ENCODE measurements around the gene GPX4. TPM values are rescaled to one million over a fixed set of nuclear protein-coding genes. Genes with fewer than 3 reads are reported as not detected.

The GPX4 gene
- total and polyA plus RNA-seq, 2 of the 13 experiments (the other 11 are each of a cell fraction or from before 2014, with no cell fraction given): 535 to 613 TPM

- TF ChIP-seq HOMEZ (CRISPR knock-in tag; IDR thresholded peaks at IDR 0.05; ENCODE audit: low read depth) (no peak), ZNF607 (CRISPR knock-in tag; IDR thresholded peaks at IDR 0.05; ENCODE audit: borderline replicate concordance) (peak; percentile 83; the same call in 1 of the 2 replicates), RBM22 (optimal IDR thresholded peaks at IDR 0.05; ENCODE audit: low read length) (no peak), ZNF446 (CRISPR knock-in tag; IDR thresholded peaks at IDR 0.05) (peak; percentile 85; the same call in 1 of the 2 replicates), SOX13 (IDR thresholded peaks at IDR 0.05) (no peak; the same call in 1 of the 2 replicates), SOX13 (CRISPR knock-in tag; conservative IDR thresholded peaks at IDR 0.05 in 1 of 2, IDR thresholded peaks at IDR 0.05 in 1 of 2) (peak; percentile 13 to 93; a peak in 1 of 4 replicates), ZIK1 (CRISPR knock-in tag; IDR thresholded peaks at IDR 0.05; ENCODE audit: borderline replicate concordance, low read depth) (peak; percentile 90; the same call in 1 of the 2 replicates), NFIC (IDR thresholded peaks at IDR 0.05; ENCODE audit: low read length) (no peak), ZNF724P (CRISPR knock-in tag; IDR thresholded peaks at IDR 0.05; ENCODE audit: borderline replicate concordance) (no peak; the same call in 1 of the 2 replicates), ZFY (CRISPR knock-in tag; IDR thresholded peaks at IDR 0.05) (peak; percentile 78; the same call in 1 of the 2 replicates), ZBTB8A (CRISPR knock-in tag; IDR thresholded peaks at IDR 0.05; ENCODE audit: borderline replicate concordance, low read depth) (no peak), ZBTB34 (CRISPR knock-in tag; IDR thresholded peaks at IDR 0.05) (no peak), BCL6 (CRISPR knock-in tag; IDR thresholded peaks at IDR 0.05) (no peak; the same call in 1 of the 2 replicates), RFX3 (CRISPR knock-in tag; IDR thresholded peaks at IDR 0.05) (no peak), ZSCAN22 (CRISPR knock-in tag; IDR thresholded peaks at IDR 0.05) (no peak), BHLHE40 (IDR thresholded peaks at IDR 0.05; ENCODE audit: low read length) (no peak; the same call in 1 of the 2 replicates), ZNF317 (CRISPR knock-in tag; IDR thresholded peaks at IDR 0.05) (no peak), ZBTB10 (CRISPR knock-in tag; IDR thresholded peaks at IDR 0.05; ENCODE audit: borderline replicate concordance) (no peak), SOX6 (IDR thresholded peaks at IDR 0.05) (no peak), SOX6 (CRISPR knock-in tag; IDR thresholded peaks at IDR 0.05) (no peak)
- TF ChIP-seq, protein P1, sequence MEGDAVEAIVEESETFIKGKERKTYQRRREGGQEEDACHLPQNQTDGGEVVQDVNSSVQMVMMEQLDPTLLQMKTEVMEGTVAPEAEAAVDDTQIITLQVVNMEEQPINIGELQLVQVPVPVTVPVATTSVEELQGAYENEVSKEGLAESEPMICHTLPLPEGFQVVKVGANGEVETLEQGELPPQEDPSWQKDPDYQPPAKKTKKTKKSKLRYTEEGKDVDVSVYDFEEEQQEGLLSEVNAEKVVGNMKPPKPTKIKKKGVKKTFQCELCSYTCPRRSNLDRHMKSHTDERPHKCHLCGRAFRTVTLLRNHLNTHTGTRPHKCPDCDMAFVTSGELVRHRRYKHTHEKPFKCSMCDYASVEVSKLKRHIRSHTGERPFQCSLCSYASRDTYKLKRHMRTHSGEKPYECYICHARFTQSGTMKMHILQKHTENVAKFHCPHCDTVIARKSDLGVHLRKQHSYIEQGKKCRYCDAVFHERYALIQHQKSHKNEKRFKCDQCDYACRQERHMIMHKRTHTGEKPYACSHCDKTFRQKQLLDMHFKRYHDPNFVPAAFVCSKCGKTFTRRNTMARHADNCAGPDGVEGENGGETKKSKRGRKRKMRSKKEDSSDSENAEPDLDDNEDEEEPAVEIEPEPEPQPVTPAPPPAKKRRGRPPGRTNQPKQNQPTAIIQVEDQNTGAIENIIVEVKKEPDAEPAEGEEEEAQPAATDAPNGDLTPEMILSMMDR (CRISPR knock-in tag; IDR thresholded peaks at IDR 0.05): no peak; the same call in 1 of the 2 replicates
Measured at GRCh38 chr19:1103708-1104310, at the start of gene GPX4 (continued).
